ENCODE data around the gene CACNA1E.
"Not testable (repeated sequence)": the region's sequence is repeated elsewhere in the genome, so short reads cannot be mapped to it uniquely, and the experiment has no call there.

Gene CACNA1E

GRCh38 chr1:181518152-181518551 is 34.8 kb downstream of the CACNA1E start:
- no peak for DNase-seq

GRCh38 chr1:181522864-181523263 is 39.5 kb downstream of the CACNA1E start:
- no peak for DNase-seq

GRCh38 chr1:181525104-181525721 is 41.9 kb downstream of the CACNA1E start:
- no peak for DNase-seq

- not testable (repeated sequence) for DNase-seq
Observed at GRCh38 chr1:181528241-181528640, 44.9 kb downstream of the CACNA1E start.

- DNase-seq: no peak
Observed at GRCh38 chr1:181531441-181531840, 48.1 kb downstream of the CACNA1E start.

- DNase-seq: no peak
Observed at GRCh38 chr1:181531951-181532600, 48.8 kb downstream of the CACNA1E start.

GRCh38 chr1:181538836-181539235 is 55.5 kb downstream of the CACNA1E start:
- no peak for DNase-seq

- no peak for DNase-seq
Observed at GRCh38 chr1:181541458-181541857, 58.1 kb downstream of the CACNA1E start.

- DNase-seq: no peak
Observed at GRCh38 chr1:181541947-181542346, 58.6 kb downstream of the CACNA1E start.

- not testable (repeated sequence) for DNase-seq
Observed at GRCh38 chr1:181542406-181542805, 59.1 kb downstream of the CACNA1E start.

GRCh38 chr1:181545395-181545794 is 62.1 kb downstream of the CACNA1E start:
- no peak for DNase-seq

GRCh38 chr1:181548497-181548896 is 65.2 kb downstream of the CACNA1E start:
- no peak for DNase-seq

GRCh38 chr1:181551249-181551648 is 67.9 kb downstream of the CACNA1E start:
- no peak for DNase-seq

- DNase-seq: no peak
Observed at GRCh38 chr1:181551754-181552153, 68.4 kb downstream of the CACNA1E start.

GRCh38 chr1:181554465-181554864 is 71.1 kb downstream of the CACNA1E start:
- no peak for DNase-seq

- no peak for DNase-seq
Observed at GRCh38 chr1:181556631-181557030, 73.3 kb downstream of the CACNA1E start.

- no peak for DNase-seq
Observed at GRCh38 chr1:181557313-181557712, 74.0 kb downstream of the CACNA1E start.

GRCh38 chr1:181558416-181558815 is 75.1 kb downstream of the CACNA1E start:
- no peak for DNase-seq

- no peak for DNase-seq
Observed at GRCh38 chr1:181559142-181559541, 75.8 kb downstream of the CACNA1E start.

GRCh38 chr1:181562395-181562794 is 79.1 kb downstream of the CACNA1E start:
- DNase-seq: no peak

- no peak for DNase-seq
Observed at GRCh38 chr1:181568736-181569135, 85.4 kb downstream of the CACNA1E start.

- no peak for DNase-seq
Observed at GRCh38 chr1:181577475-181577874, 94.2 kb downstream of the CACNA1E start.

- DNase-seq: no peak
Observed at GRCh38 chr1:181583598-181583997, 100.3 kb downstream of the CACNA1E start.

- DNase-seq: no peak
Observed at GRCh38 chr1:181587870-181588438, 104.6 kb downstream of the CACNA1E start.

GRCh38 chr1:181588631-181589030 is 105.3 kb downstream of the CACNA1E start:
- no peak for DNase-seq
